Measurements from ENCODE around the gene FRMD4A.

DNA sequence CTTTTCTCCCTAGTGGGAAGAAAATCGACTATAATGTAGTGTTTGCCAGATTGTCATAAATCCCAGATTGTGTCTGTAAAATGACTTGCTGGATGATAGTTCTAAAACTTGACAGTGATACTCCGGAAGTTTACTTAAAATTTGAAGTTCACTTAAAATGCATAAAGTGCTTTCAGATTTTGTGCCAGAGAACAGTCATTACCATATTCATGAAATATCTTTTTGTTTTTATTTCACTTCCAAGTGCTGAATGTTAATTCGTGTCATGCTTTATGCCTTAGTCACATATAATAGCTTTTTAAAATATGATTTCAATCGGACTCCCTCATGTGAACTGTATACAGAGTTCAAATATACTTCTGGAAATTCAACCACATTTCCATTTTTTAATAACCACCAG lies 713.6 kb downstream of the FRMD4A start:
- TF ChIP-seq POLR2AphosphoS5 (IDR thresholded peaks at IDR 0.05; ENCODE audit: low read depth, low read length) (no peak), POLR2A (IDR thresholded peaks at IDR 0.05; ENCODE audit: low read depth, low read length) (no peak)

Data from GM12892 (cell line).